Neural cell (in vitro differentiated cells): ENCODE measurements around the gene C17orf78.

Experiments
- CTCF ChIP-seq: fragments of 450-650 bp; IDR thresholded peaks from 2 replicates; pipeline ENCODE4 v1.5.1; 2014; ENCODE audit warnings: antibody characterized with exemption, mild to moderate bottlenecking, moderate library complexity; ENCODE audit not compliant: poor library complexity, severe bottlenecking
- EP300 ChIP-seq: fragments of 450-650 bp; conservative IDR thresholded peaks from 2 replicates; pipeline ENCODE4 v1.6.1; 2014; ENCODE audit warnings: antibody characterized with exemption, mild to moderate bottlenecking, moderate library complexity; ENCODE audit not compliant: poor library complexity, severe bottlenecking
- EZH2 ChIP-seq: fragments of 200-600, 300-800 bp; shearing (Covaris generic), sonication (generic); IDR thresholded peaks from 2 replicates; pipeline ENCODE4 v1.6.1; 2014; ENCODE audit warnings: antibody characterized with exemption, low read length, borderline replicate concordance, mild to moderate bottlenecking; ENCODE audit not compliant: insufficient read depth, poor library complexity, severe bottlenecking
- MXI1 ChIP-seq: fragments of 450-650 bp; conservative IDR thresholded peaks from 2 replicates; pipeline ENCODE4 v1.6.1; 2014; ENCODE audit warnings: antibody characterized with exemption, mild to moderate bottlenecking; ENCODE audit not compliant: poor library complexity, severe bottlenecking
- POLR2AphosphoS5 ChIP-seq: IDR thresholded peaks from 2 replicates; pipeline ENCODE4 v1.6.1; 2012
- RAD21 ChIP-seq: fragments of 450-650 bp; conservative IDR thresholded peaks from 2 replicates; pipeline ENCODE4 v1.6.1; 2014; ENCODE audit warnings: antibody characterized with exemption, mild to moderate bottlenecking, moderate library complexity
- REST ChIP-seq: IDR thresholded peaks from 2 replicates; pipeline ENCODE4 v1.6.1; 2012; ENCODE audit warnings: borderline replicate concordance
- SMC3 ChIP-seq: fragments of 450-650 bp; conservative IDR thresholded peaks from 2 replicates; pipeline ENCODE4 v1.6.1; 2014; ENCODE audit warnings: antibody characterized with exemption, mild to moderate bottlenecking, moderate library complexity; ENCODE audit not compliant: poor library complexity
- TAF1 ChIP-seq: IDR thresholded peaks from 2 replicates; pipeline ENCODE4 v1.6.1; 2012; ENCODE audit warnings: low read depth

GRCh38 chr17:37368577-37368976 lies 7.2 kb upstream of the C17orf78 start:
- TF ChIP-seq CTCF (no peak), POLR2AphosphoS5 (no peak), REST (no peak), EZH2 (no peak), SMC3 (no peak), TAF1 (no peak), MXI1 (no peak), EP300 (no peak), RAD21 (no peak)
